ENCODE results near the gene NAPEPLD. TPM values are rescaled to one million over a fixed set of nuclear protein-coding genes. Genes with fewer than 3 reads are reported as not detected.

NAPEPLD gene
- total RNA-seq, 4 donors from 2014 or later, result 5.9 to 13.1 (median 8.6) TPM

DNA sequence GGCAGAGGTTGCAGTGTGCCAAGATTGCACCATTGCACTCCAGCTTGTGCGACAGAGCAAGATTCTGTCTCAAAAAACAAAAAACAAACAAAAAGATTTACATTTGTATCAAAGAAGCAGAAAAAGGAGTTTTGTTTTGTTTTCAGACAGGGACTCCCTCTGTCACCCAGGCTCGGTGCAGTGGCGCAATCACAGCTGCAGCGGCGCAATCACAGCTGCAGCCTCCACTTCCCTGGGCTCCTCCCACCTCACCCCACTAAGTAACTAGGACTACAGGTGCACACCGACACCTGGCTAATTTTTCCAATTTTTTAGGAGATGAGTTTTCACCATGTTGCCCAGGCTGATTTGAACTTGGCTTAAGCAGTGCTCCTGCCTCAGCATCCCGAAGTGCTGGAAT is 72.1 kb downstream of the NAPEPLD start:
- no peak for TF ChIP-seq CTCF (IDR thresholded peaks at IDR 0.05)
- ATAC-seq (ENCODE audit: low FRiP score) (no peak), DNase-seq (ENCODE audit: low spot score) (no peak)

GRCh38 chr7:103075337-103075918 is 73.5 kb downstream of the NAPEPLD start:
- peak; percentile 77 for ATAC-seq (ENCODE audit: low FRiP score)
- TF ChIP-seq CTCF (IDR thresholded peaks at IDR 0.05), result no peak

GRCh38 chr7:103074519-103075336 is 74.2 kb downstream of the NAPEPLD start, which contains the start of the genes ARMC10 and FBXL13:
ARMC10 (plus strand) TSS chr7:103075140; CDS start chr7:103075273, 133 bp downstream.
FBXL13 (minus strand) TSS chr7:103074796.
- DNase-seq (ENCODE audit: low spot score) (peak; percentile 72), ATAC-seq (ENCODE audit: low FRiP score) (peak; percentile 96)
- peak in 1 of 3 donors; percentile 13 for TF ChIP-seq CTCF (IDR thresholded peaks at IDR 0.05)

More at GRCh38 chr7:103075337-103075918, 73.5 kb downstream of the NAPEPLD start:
- DNase-seq (ENCODE audit: low spot score), result peak; percentile 61

- DNase-seq (ENCODE audit: low spot score) (no peak), ATAC-seq (ENCODE audit: low FRiP score) (peak; percentile 37)
- no peak for TF ChIP-seq CTCF (IDR thresholded peaks at IDR 0.05)
These were observed 74.8 kb downstream of the NAPEPLD start for GRCh38 chr7:103073989-103074518.

GRCh38 chr7:103071000-103071399 is 77.9 kb downstream of the NAPEPLD start:
- DNase-seq (ENCODE audit: low spot score), result no peak
- ATAC-seq (ENCODE audit: low FRiP score), result no peak
- TF ChIP-seq CTCF (IDR thresholded peaks at IDR 0.05), result no peak

GRCh38 chr7:103068414-103069403 is 80.2 kb downstream of the NAPEPLD start:
- TF ChIP-seq CTCF (IDR thresholded peaks at IDR 0.05), result no peak

More at GRCh38 chr7:103068414-103069403, 80.2 kb downstream of the NAPEPLD start:
- DNase-seq (ENCODE audit: low spot score), result no peak
- no peak for ATAC-seq (ENCODE audit: low FRiP score)

All from omental fat pad (tissue), 4 donors.